ENCODE data around the gene ZNF189.

GRCh38 chr9:101354143-101354764 is 44.4 kb upstream of the ZNF189 start:
- no peak for TF ChIP-seq EZH2 (IDR thresholded peaks at IDR 0.05; ENCODE audit: low read length)
- TF ChIP-seq, protein P1, sequence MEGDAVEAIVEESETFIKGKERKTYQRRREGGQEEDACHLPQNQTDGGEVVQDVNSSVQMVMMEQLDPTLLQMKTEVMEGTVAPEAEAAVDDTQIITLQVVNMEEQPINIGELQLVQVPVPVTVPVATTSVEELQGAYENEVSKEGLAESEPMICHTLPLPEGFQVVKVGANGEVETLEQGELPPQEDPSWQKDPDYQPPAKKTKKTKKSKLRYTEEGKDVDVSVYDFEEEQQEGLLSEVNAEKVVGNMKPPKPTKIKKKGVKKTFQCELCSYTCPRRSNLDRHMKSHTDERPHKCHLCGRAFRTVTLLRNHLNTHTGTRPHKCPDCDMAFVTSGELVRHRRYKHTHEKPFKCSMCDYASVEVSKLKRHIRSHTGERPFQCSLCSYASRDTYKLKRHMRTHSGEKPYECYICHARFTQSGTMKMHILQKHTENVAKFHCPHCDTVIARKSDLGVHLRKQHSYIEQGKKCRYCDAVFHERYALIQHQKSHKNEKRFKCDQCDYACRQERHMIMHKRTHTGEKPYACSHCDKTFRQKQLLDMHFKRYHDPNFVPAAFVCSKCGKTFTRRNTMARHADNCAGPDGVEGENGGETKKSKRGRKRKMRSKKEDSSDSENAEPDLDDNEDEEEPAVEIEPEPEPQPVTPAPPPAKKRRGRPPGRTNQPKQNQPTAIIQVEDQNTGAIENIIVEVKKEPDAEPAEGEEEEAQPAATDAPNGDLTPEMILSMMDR (optimal IDR thresholded peaks at IDR 0.05 in 1 of 3, IDR thresholded peaks at IDR 0.05 in 1 of 3, conservative IDR thresholded peaks at IDR 0.05 in 1 of 3; ENCODE audit: extremely low read depth in 1 of 3, insufficient read depth in 2 of 3, low read length in 3 of 3) = no peak
